ENCODE measurements around the gene ZNF112.

- TF ChIP-seq, protein P1, sequence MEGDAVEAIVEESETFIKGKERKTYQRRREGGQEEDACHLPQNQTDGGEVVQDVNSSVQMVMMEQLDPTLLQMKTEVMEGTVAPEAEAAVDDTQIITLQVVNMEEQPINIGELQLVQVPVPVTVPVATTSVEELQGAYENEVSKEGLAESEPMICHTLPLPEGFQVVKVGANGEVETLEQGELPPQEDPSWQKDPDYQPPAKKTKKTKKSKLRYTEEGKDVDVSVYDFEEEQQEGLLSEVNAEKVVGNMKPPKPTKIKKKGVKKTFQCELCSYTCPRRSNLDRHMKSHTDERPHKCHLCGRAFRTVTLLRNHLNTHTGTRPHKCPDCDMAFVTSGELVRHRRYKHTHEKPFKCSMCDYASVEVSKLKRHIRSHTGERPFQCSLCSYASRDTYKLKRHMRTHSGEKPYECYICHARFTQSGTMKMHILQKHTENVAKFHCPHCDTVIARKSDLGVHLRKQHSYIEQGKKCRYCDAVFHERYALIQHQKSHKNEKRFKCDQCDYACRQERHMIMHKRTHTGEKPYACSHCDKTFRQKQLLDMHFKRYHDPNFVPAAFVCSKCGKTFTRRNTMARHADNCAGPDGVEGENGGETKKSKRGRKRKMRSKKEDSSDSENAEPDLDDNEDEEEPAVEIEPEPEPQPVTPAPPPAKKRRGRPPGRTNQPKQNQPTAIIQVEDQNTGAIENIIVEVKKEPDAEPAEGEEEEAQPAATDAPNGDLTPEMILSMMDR (IDR thresholded peaks at IDR 0.05), result no peak
- no peak for TF ChIP-seq POLR2A (IDR thresholded peaks at IDR 0.05)
Observed at GRCh38 chr19:44303976-44304568, 52.4 kb downstream of the ZNF112 start.
